Measurements from ENCODE around the gene FAM209A. TPM values are rescaled to one million over a fixed set of nuclear protein-coding genes. Genes with fewer than 3 reads are reported as not detected.

Gene FAM209A
- total and polyA plus RNA-seq, 2 donors (not counting 1 experiment from before 2014, with no cell fraction given), result 3.3 to 4.8 TPM

GRCh38 chr20:56565511-56565910 lies 41.0 kb downstream of the FAM209A start:
- Mint-ChIP-seq H3K4me3 (no peak overlapping the region), H3K27ac (no peak overlapping the region), H3K27me3 (peaks cover 5% of the 10 kb centered on the region), H3K9me3 (ENCODE audit: insufficient read depth) (no peaks in the 10 kb centered on the region), H3K4me1 (no peaks in the 10 kb centered on the region)
- DNase-seq (no peak), ATAC-seq (ENCODE audit: low read depth) (no peak)
- Histone ChIP-seq H3K36me3 (replicated peaks in 1 of 2; ENCODE audit: control extremely low read depth in 1 of 2, control insufficient read depth in 1 of 2, extremely low read depth in 1 of 2, insufficient read depth in 2 of 2, low read length in 1 of 2) (no peaks in the 10 kb centered on the region), H3K27me3 (replicated peaks in 1 of 4; ENCODE audit: control extremely low read depth in 1 of 4, control insufficient read depth in 3 of 4, insufficient read depth in 4 of 4, low read length in 3 of 4) (no peaks in the 10 kb centered on the region), H3K4me3 (ENCODE audit: control extremely low read depth in 1 of 5, extremely low read depth in 1 of 5, insufficient read depth in 1 of 5, low read depth in 2 of 5, low read length in 4 of 5) (no peak overlapping the region), H3K9ac (ENCODE audit: low read length) (no peak overlapping the region), H3K9me3 (ENCODE audit: control extremely low read depth in 1 of 3, control insufficient read depth in 2 of 3, insufficient read depth in 1 of 3, low read length in 2 of 3) (no peaks in the 10 kb centered on the region), H3K79me2 (ENCODE audit: control insufficient read depth, insufficient read depth, low read length) (no peaks in the 10 kb centered on the region), H2AFZ (ENCODE audit: insufficient read depth, low read depth, low read length, poor library complexity, severe bottlenecking) (no peak overlapping the region), H3K27ac (ENCODE audit: low read length in 2 of 2) (no peak overlapping the region), H4K20me1 (ENCODE audit: control insufficient read depth, insufficient read depth, low read length, poor library complexity, severe bottlenecking) (no peaks in the 10 kb centered on the region), H3K4me2 (replicated peaks; ENCODE audit: low read depth, low read length, poor library complexity, severe bottlenecking) (no peak overlapping the region), H3K4me1 (ENCODE audit: control insufficient read depth in 2 of 2, insufficient read depth in 2 of 2, low read length in 2 of 2) (no peaks in the 10 kb centered on the region)
- CTCF ChIA-PET, result interaction anchor here (1.2 kb wide), 1 partner anchor 15 kb away, joined by 5 read pairs; no protein-coding TSS in a partner anchor
- intact Hi-C loops (cut with micrococcal nuclease), result no loop called here
- WGBS (ENCODE audit: insufficient coverage), result no CpG with 5 or more reads among the region's 4 CpGs
- POLR2A ChIA-PET, result no interaction called here
- TF ChIP-seq EZH2 (IDR thresholded peaks at IDR 0.05; ENCODE audit: borderline replicate concordance, insufficient read depth, low read depth, low read length, poor library complexity, severe bottlenecking), result no peak
- no peak for TF ChIP-seq CTCF (IDR thresholded peaks at IDR 0.05)

DNA sequence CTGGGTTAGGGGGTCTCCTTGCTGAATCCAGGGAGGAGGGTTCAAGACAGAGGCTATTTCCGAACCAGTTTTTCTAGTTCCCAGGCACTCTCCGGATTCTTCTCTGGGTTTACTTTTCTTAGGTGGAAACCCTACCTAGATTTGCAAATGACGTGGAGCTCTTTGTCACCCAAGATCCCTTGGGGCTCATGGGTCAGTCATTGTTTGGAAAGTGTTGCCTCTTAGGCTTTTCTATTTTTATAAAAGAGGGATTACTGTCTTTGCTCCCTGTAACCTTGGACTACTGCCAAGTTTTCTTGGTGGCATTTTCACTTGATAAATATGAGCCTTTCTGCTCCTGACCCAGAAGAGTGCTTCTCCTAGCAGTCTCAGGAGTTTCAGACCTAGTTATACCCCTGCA lies 42.1 kb downstream of the FAM209A start:
- Histone ChIP-seq H3K4me2 (replicated peaks; ENCODE audit: low read depth, low read length, poor library complexity, severe bottlenecking) (no peak overlapping the region), H3K79me2 (ENCODE audit: control insufficient read depth, insufficient read depth, low read length) (no peaks in the 10 kb centered on the region), H3K36me3 (replicated peaks in 1 of 2; ENCODE audit: control extremely low read depth in 1 of 2, control insufficient read depth in 1 of 2, extremely low read depth in 1 of 2, insufficient read depth in 2 of 2, low read length in 1 of 2) (no peaks in the 10 kb centered on the region), H3K4me3 (ENCODE audit: control extremely low read depth in 1 of 5, extremely low read depth in 1 of 5, insufficient read depth in 1 of 5, low read depth in 2 of 5, low read length in 4 of 5) (no peak overlapping the region), H3K27me3 (replicated peaks in 1 of 4; ENCODE audit: control extremely low read depth in 1 of 4, control insufficient read depth in 3 of 4, insufficient read depth in 4 of 4, low read length in 3 of 4) (peaks cover 0 to 3% (median 0%) of the 10 kb centered on the region in 4 experiments), H3K9me3 (ENCODE audit: control extremely low read depth in 1 of 3, control insufficient read depth in 2 of 3, insufficient read depth in 1 of 3, low read length in 2 of 3) (no peaks in the 10 kb centered on the region), H4K20me1 (ENCODE audit: control insufficient read depth, insufficient read depth, low read length, poor library complexity, severe bottlenecking) (no peaks in the 10 kb centered on the region), H3K27ac (ENCODE audit: low read length in 2 of 2) (no peak overlapping the region), H2AFZ (ENCODE audit: insufficient read depth, low read depth, low read length, poor library complexity, severe bottlenecking) (no peak overlapping the region), H3K9ac (ENCODE audit: low read length) (no peak overlapping the region), H3K4me1 (ENCODE audit: control insufficient read depth in 2 of 2, insufficient read depth in 2 of 2, low read length in 2 of 2) (no peaks in the 10 kb centered on the region)
- POLR2A ChIA-PET, result no interaction called here
- no peaks in the 10 kb centered on the region for H3K4me1 Mint-ChIP-seq
- DNase-seq, result no peak
- no peak for TF ChIP-seq EZH2 (IDR thresholded peaks at IDR 0.05; ENCODE audit: borderline replicate concordance, insufficient read depth, low read depth, low read length, poor library complexity, severe bottlenecking)
- TF ChIP-seq CTCF (IDR thresholded peaks at IDR 0.05), result no peak
- no peak overlapping the region for H3K4me3 Mint-ChIP-seq
- CTCF ChIA-PET, result interaction anchor here (1.2 kb wide), 1 partner anchor 16 kb away, joined by 5 read pairs; no protein-coding TSS in a partner anchor
- H3K9me3 Mint-ChIP-seq (ENCODE audit: insufficient read depth), result no peaks in the 10 kb centered on the region
- 73% methylated on average over 3 of the region's 3 CpGs for WGBS (ENCODE audit: insufficient coverage)
- H3K27me3 Mint-ChIP-seq, result peaks cover 11% of the 10 kb centered on the region
- ATAC-seq (ENCODE audit: low read depth), result no peak
- H3K27ac Mint-ChIP-seq, result no peak overlapping the region
- intact Hi-C loops (cut with micrococcal nuclease), result no loop called here

All from B cell (primary cell).